Measurements from ENCODE around the gene RASAL2. TPM values are rescaled to one million over a fixed set of nuclear protein-coding genes. Genes with fewer than 3 reads are reported as not detected.
A peak's percentile ranks its signal among the peaks of the same experiment; 100 is the strongest.

RASAL2 gene
- total RNA-seq, 1 experiment from 2014 or later, result 31.6 TPM

- DNase-seq (ENCODE audit: low read depth, low spot score) (no peak), ATAC-seq (no peak)
- Histone ChIP-seq H3K9me3 (ENCODE audit: control insufficient read depth, insufficient read depth, low read depth, low read length) (no peaks in the 10 kb centered on the region), H3K36me3 (ENCODE audit: control insufficient read depth, insufficient read depth, low read length) (no peaks in the 10 kb centered on the region; the same call in 1 of the 2 replicates), H3K4me3 (ENCODE audit: low read depth in 2 of 2, low read length in 2 of 2) (peak overlapping the region; percentile 80 to 84), H3K4me1 (ENCODE audit: control insufficient read depth, insufficient read depth, low read length) (peaks cover 19% of the 10 kb centered on the region), H3K27ac (ENCODE audit: low read length) (peak overlapping the region; percentile 91), H3K27me3 (ENCODE audit: control insufficient read depth, insufficient read depth, low read length) (no peaks in the 10 kb centered on the region)
- ChIA-PET CTCF (interaction anchor here (0.6 kb wide), 1 partner anchor 144 kb away, joined by 3 read pairs; no protein-coding TSS in a partner anchor), POLR2A (no interaction called here)
- in situ Hi-C loops (cut with HindIII; ENCODE audit: low pct_unique_long_range_greater_than_20kb, low sequenced_read_pairs) (no loop called here), intact Hi-C loops (cut with micrococcal nuclease; ENCODE audit: unreplicated experiment) (loop anchor here (10.0 kb wide), 1 partner anchor 173 kb away; no protein-coding TSS in a partner anchor)
- no TSS peak for BruUV-seq (replicated peaks)
- TF ChIP-seq CTCF (IDR thresholded peaks at IDR 0.05), result no peak
- no peak for TF ChIP-seq POLR2AphosphoS5 (IDR thresholded peaks at IDR 0.05; ENCODE audit: low read depth, low read length)
- TF ChIP-seq REST (IDR thresholded peaks at IDR 0.05; ENCODE audit: insufficient read depth in 1 of 2, low read depth in 2 of 2, low read length in 1 of 2), result no peak
- TF ChIP-seq SIN3A (IDR thresholded peaks at IDR 0.05; ENCODE audit: borderline replicate concordance, insufficient read depth, low read depth, low read length), result no peak
- no peak for TF ChIP-seq TCF7L2 (IDR thresholded peaks at IDR 0.05; ENCODE audit: low read depth, low read length)
Observed at GRCh38 chr1:178091986-178092745, 1.7 kb upstream of the RASAL2 start.

- no peaks in the 10 kb centered on the region; the same call in 1 of the 2 replicates for H3K36me3 ChIP-seq (ENCODE audit: control insufficient read depth, insufficient read depth, low read length)
- peak overlapping the region; percentile 80 to 84 for H3K4me3 ChIP-seq (ENCODE audit: low read depth in 2 of 2, low read length in 2 of 2)
- ATAC-seq, result peak; percentile 46
- intact Hi-C loops (cut with micrococcal nuclease; ENCODE audit: unreplicated experiment), result loop anchor here (10.0 kb wide), 1 partner anchor 172 kb away; no protein-coding TSS in a partner anchor
- no peak for DNase-seq (ENCODE audit: low read depth, low spot score)
- TF ChIP-seq TCF7L2 (IDR thresholded peaks at IDR 0.05; ENCODE audit: low read depth, low read length) (peak; percentile 41; the same call in 1 of the 2 replicates), SIN3A (IDR thresholded peaks at IDR 0.05; ENCODE audit: borderline replicate concordance, insufficient read depth, low read depth, low read length) (no peak), REST (IDR thresholded peaks at IDR 0.05; ENCODE audit: insufficient read depth in 1 of 2, low read depth in 2 of 2, low read length in 1 of 2) (no peak), CTCF (IDR thresholded peaks at IDR 0.05) (no peak), POLR2AphosphoS5 (IDR thresholded peaks at IDR 0.05; ENCODE audit: low read depth, low read length) (no peak)
- H3K27ac ChIP-seq (ENCODE audit: low read length), result peak overlapping the region; percentile 91
- BruUV-seq (replicated peaks), result TSS peak; percentile 93
- no peaks in the 10 kb centered on the region for H3K9me3 ChIP-seq (ENCODE audit: control insufficient read depth, insufficient read depth, low read depth, low read length)
- ChIA-PET CTCF (no interaction called here), POLR2A (interaction anchor here (0.6 kb wide), 2 partner anchors 8 to 655 kb away, joined by 3 read pairs; no protein-coding TSS in a partner anchor)
- peaks cover 27% of the 10 kb centered on the region for H3K4me1 ChIP-seq (ENCODE audit: control insufficient read depth, insufficient read depth, low read length)
- H3K27me3 ChIP-seq (ENCODE audit: control insufficient read depth, insufficient read depth, low read length), result no peaks in the 10 kb centered on the region
- in situ Hi-C loops (cut with HindIII; ENCODE audit: low pct_unique_long_range_greater_than_20kb, low sequenced_read_pairs), result no loop called here
Observed at GRCh38 chr1:178092878-178093493, 918 bp upstream of the RASAL2 start.
